KOPT-K1 (cell line): ENCODE data around the gene RUSC1.
"Not testable (repeated sequence)": the region's sequence is repeated elsewhere in the genome, so short reads cannot be mapped to it uniquely, and the experiment has no call there.

Source experiments
- H3K27ac ChIP-seq: fragments of 200-600 bp; sonication (generic); 2 replicates; pipeline ENCODE4 v1.5.1; 2016; ENCODE audit warnings: antibody characterized with exemption, mild to moderate bottlenecking, low read depth, low read length; ENCODE audit not compliant: poor library complexity, severe bottlenecking
- H3K36me3 ChIP-seq: fragments of 200-600 bp; sonication (generic); 2 replicates; pipeline ENCODE4 v1.5.1; 2017; ENCODE audit warnings: antibody characterized with exemption, mild to moderate bottlenecking, low read length, moderate library complexity; ENCODE audit not compliant: insufficient read depth
- H3K9me3 ChIP-seq: fragments of 200-600 bp; sonication (generic); 2 replicates; pipeline ENCODE4 v1.5.1; 2017; ENCODE audit warnings: antibody characterized with exemption, low read length, mild to moderate bottlenecking; ENCODE audit not compliant: insufficient read depth, poor library complexity, severe bottlenecking

Gene RUSC1

DNA sequence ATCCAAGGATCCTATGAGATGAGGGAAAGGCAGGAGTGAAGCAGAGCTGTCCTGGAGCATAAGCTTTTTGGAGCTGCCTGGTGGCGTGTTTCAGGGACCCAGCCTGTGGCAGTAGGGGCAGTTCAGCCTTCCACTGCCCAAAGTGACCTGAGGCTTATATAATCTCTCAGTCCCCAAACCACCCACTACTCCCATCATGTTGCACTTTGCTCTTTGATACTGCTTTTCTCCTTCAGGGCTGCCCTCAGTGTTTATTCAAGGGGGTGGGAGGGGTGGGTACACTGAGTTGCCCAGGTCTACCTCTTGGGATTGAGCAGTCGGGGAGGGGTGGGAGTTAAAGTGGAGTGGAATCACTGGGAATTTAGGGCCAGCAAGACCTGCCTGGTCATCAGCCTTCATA lies 34.1 kb upstream of the RUSC1 start:
- H3K27ac ChIP-seq, result no peak overlapping the region

DNA sequence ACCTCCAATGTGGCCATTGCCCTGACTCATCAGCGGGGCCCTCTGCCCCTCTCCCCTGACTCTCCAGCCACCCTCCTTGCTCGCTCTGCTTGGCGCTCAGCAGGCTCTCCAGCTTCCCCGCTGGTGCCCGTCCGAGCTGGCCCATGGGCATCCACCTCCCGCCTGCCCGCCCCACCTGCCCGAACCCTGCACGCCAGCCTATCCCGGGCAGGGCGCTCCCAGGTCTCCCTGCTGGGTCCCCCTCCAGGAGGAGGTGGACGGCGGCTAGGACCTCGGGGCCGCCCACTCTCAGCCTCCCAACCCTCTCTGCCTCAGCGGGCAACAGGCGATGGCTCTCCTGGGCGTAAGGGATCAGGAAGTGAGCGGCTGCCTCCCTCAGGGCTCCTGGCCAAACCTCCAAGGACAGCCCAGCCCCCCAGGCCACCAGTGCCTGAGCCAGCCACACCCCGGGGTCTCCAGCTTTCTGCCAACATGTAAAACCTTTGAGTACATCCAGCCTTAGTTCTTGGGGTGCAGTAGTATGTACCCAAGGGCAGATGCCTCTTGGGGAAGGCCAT lies 32.6 kb upstream of the RUSC1 start:
- no peak overlapping the region for H3K27ac ChIP-seq
- no peaks in the 10 kb centered on the region for H3K36me3 ChIP-seq
- H3K9me3 ChIP-seq, result no peaks in the 10 kb centered on the region

More for the DNA sequence above, 34.1 kb upstream of the RUSC1 start:
- Histone ChIP-seq H3K36me3 (no peaks in the 10 kb centered on the region), H3K9me3 (no peaks in the 10 kb centered on the region)

DNA sequence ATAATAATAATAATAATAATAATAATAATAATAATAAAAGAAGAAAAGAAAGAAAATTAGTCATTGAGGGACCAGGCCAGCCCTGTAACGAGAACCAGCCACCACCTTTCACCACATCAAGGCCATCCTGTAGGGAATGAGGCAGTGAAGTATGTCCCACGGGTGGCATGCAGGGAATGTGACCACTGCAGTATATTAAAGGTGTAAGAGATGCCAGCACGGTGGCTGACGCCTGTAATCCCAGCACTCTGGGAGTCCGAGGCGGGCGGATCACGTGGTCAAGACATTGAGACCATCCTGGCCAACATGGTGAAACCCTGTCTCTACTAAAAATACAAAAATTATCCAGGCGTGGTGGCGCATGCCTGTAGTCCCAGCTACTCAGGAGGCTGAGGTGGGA lies 29.7 kb upstream of the RUSC1 start:
- not testable (repeated sequence) for H3K36me3 ChIP-seq, H3K27ac ChIP-seq, H3K9me3 ChIP-seq

- Histone ChIP-seq H3K36me3 (no peaks in the 10 kb centered on the region), H3K27ac (no peak overlapping the region), H3K9me3 (no peaks in the 10 kb centered on the region)
Observed at GRCh38 chr1:155293086-155293749, 27.5 kb upstream of the RUSC1 start.

DNA sequence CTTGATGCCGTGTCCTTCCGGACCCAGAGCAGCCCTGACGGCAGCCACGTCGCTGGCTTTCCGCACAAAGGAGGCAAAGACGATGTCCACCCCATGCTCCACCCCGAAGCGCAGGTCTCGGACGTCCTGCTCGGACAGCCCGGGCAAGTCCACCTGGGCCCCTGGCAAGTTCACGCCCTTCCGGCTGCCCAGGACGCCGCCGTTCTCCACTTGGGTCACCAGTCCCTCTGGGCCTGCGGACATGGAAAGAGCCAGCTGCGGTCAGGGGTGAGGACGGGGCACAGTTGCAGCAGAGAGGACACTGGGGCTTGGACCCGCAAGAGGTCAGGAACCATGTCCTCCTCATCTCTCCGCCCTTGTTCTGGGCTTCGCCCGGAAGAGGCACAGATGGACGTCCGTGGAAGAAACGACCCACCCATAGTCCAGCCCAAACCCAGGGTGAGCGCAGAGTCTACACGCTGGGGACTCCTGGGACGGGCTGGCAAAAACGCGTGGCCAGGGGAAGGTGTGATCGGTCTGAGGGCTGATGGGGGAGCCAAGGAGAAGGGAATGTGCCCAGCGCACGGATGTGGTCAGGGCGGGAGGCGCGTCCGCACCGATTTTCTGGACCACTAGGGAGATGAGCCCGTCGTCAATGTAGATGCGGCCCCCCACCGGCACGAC lies 26.0 kb upstream of the RUSC1 start:
- no peak overlapping the region for H3K27ac ChIP-seq
- no peaks in the 10 kb centered on the region for H3K9me3 ChIP-seq
- no peaks in the 10 kb centered on the region for H3K36me3 ChIP-seq

DNA sequence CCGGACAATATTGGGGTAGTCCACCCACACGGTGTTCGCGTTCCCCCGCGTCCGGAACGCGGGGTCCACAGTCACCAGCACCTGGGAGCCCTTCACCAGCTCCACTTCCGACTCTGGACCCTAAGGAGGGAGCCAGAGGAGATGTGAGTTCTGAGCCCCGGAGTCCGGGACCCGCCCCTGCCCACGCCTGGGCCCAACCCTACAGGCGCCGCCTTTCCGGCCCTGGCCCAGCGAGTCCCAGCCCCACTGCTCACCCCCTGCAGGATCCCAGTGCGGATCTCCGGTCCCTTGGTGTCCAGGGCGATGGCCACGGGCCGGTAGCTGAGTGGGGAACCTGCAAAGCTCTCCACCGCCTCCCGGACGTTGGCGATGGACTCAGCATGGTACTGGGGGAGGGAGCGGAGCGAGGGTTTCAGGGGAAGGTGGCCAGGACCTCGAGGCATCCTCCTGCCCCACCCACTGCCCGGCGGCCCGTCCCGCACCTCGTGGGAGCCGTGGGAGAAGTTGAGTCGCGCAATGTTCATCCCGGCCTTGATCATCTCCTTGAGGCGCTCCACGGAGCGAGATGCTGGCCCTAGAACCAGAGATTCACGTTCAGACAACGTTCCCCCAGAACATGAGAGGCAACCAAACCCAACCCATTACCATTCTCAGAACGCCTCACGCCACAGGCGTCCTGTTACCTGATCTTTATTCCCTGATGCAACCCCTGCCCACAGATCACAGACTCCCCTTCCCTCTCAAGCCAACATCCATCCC lies 25.3 kb upstream of the RUSC1 start:
- H3K27ac ChIP-seq, result no peak overlapping the region
- H3K9me3 ChIP-seq, result no peaks in the 10 kb centered on the region
- H3K36me3 ChIP-seq, result no peaks in the 10 kb centered on the region

DNA sequence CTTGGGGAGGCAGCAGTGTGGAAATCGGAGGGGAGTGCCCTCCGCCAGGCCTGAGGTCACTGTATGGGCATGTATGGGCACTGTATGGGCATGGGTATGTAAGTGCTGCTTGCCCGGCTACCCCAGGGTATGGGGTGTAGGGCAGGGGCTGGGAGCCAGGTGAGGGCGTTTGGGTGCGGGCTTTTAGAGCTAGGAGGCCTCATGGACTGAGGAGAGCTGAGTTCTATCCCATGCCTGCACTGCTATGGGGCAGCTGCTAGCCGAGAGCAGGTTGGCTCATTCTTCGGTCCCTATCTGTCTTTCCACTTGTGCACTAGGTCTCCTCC lies 24.8 kb upstream of the RUSC1 start:
- no peak overlapping the region for H3K27ac ChIP-seq
- no peaks in the 10 kb centered on the region for H3K36me3 ChIP-seq
- no peaks in the 10 kb centered on the region for H3K9me3 ChIP-seq

- no peaks in the 10 kb centered on the region for H3K36me3 ChIP-seq
- no peak overlapping the region for H3K27ac ChIP-seq
Observed at GRCh38 chr1:155296661-155297060, 24.0 kb upstream of the RUSC1 start.

DNA sequence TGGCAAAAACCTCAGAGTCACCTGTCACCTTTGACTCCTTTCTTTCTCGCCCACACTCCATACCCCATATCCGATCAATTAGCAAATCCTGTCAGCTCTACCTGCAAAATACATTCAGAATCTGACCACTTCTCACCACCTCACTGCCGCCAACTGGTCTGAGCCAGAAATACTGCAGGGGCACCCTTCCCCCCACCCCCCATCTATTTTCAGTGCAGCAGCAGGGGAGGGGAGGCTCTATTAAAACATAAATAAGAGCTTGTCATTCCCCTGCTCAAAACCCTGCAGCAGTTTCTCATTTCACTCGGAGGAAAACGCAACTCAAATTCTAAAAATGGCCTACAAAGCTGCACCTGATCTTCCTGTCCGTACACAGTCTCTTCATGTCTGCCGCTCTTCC lies 23.3 kb upstream of the RUSC1 start:
- Histone ChIP-seq H3K27ac (no peak overlapping the region), H3K36me3 (no peaks in the 10 kb centered on the region), H3K9me3 (no peaks in the 10 kb centered on the region)

More at GRCh38 chr1:155296661-155297060, 24.0 kb upstream of the RUSC1 start:
- no peaks in the 10 kb centered on the region for H3K9me3 ChIP-seq

DNA sequence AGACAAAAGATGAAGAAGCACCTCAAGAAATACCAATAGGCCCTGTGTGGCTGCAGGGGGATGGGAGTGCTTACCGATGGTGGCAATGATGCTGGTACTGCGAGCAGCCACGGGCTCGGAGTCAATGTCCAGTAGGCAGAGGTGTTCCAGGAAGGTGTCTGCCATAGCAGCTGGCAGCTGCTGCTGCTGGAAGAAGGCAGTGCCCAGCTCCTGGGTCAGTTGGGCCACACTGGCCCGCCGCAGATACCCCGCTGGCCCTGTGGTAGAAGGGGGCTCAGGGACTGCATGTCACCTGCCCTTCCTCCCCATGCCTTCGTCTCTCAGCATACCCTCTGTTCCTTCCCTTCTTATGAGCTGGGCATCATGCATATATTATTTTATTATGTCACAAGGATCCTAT lies 20.7 kb upstream of the RUSC1 start:
- Histone ChIP-seq H3K36me3 (no peaks in the 10 kb centered on the region), H3K27ac (no peak overlapping the region), H3K9me3 (no peaks in the 10 kb centered on the region)

GRCh38 chr1:155300553-155301329 lies 20.0 kb upstream of the RUSC1 start:
- no peak overlapping the region for H3K27ac ChIP-seq
- no peaks in the 10 kb centered on the region for H3K9me3 ChIP-seq
- no peaks in the 10 kb centered on the region for H3K36me3 ChIP-seq

- no peaks in the 10 kb centered on the region for H3K9me3 ChIP-seq
- H3K36me3 ChIP-seq, result no peaks in the 10 kb centered on the region
- no peak within 1 kb of the TSS for H3K27ac ChIP-seq
Observed at GRCh38 chr1:155301342-155301841, 19.3 kb upstream of the RUSC1 start, which contains the start of gene PKLR. PKLR (minus strand) TSS chr1:155301438; CDS start chr1:155301395, 43 bp downstream.

- Histone ChIP-seq H3K36me3 (no peaks in the 10 kb centered on the region), H3K9me3 (no peaks in the 10 kb centered on the region), H3K27ac (no peak overlapping the region)
Observed at GRCh38 chr1:155304558-155305063, 16.1 kb upstream of the RUSC1 start.

GRCh38 chr1:155305881-155306391 lies 14.8 kb upstream of the RUSC1 start:
- Histone ChIP-seq H3K9me3 (no peaks in the 10 kb centered on the region), H3K36me3 (peaks cover 8% of the 10 kb centered on the region), H3K27ac (peak overlapping the region; percentile 16)
